ENCODE measurements around the gene ZBTB8OS. TPM values are rescaled to one million over a fixed set of nuclear protein-coding genes. Genes with fewer than 3 reads are reported as not detected.
A peak's percentile ranks its signal among the peaks of the same experiment; 100 is the strongest.
"Not testable (repeated sequence)": the region's sequence is repeated elsewhere in the genome, so short reads cannot be mapped to it uniquely, and the experiment has no call there.

ZBTB8OS gene
- total RNA-seq, 2 donors from 2014 or later = 23.9 to 34.4 TPM

GRCh38 chr1:32676945-32677344 lies 26.6 kb upstream of the ZBTB8OS start:
- DNase-seq (ENCODE audit: low spot score) = no peak
- Histone ChIP-seq H3K27ac (no peak overlapping the region), H3K9me3 (no peaks in the 10 kb centered on the region), H3K4me3 (no peak overlapping the region), H3K27me3 (no peaks in the 10 kb centered on the region), H3K4me1 (peaks cover 0 to 11% of the 10 kb centered on the region in 2 donors), H3K36me3 (peaks cover 79% of the 10 kb centered on the region)
- no peak for TF ChIP-seq CTCF (IDR thresholded peaks at IDR 0.05)

- not testable (repeated sequence) for H3K4me1 ChIP-seq; H3K9me3 ChIP-seq; DNase-seq (ENCODE audit: low spot score); H3K27ac ChIP-seq; H3K27me3 ChIP-seq; H3K4me3 ChIP-seq
- peaks cover 97% of the 10 kb centered on the region for H3K36me3 ChIP-seq
Measured at GRCh38 chr1:32668716-32669115, 18.4 kb upstream of the ZBTB8OS start.

GRCh38 chr1:32666901-32667566 lies 16.7 kb upstream of the ZBTB8OS start:
- DNase-seq (ENCODE audit: low spot score) = no peak
- no peaks in the 10 kb centered on the region for H3K4me1 ChIP-seq
- H3K9me3 ChIP-seq = no peaks in the 10 kb centered on the region
- TF ChIP-seq CTCF (IDR thresholded peaks at IDR 0.05) = no peak
- no peak overlapping the region for H3K27ac ChIP-seq
- H3K27me3 ChIP-seq = no peaks in the 10 kb centered on the region
- H3K36me3 ChIP-seq = peaks cover 94% of the 10 kb centered on the region
- no peak overlapping the region for H3K4me3 ChIP-seq

- Histone ChIP-seq H3K9me3 (no peaks in the 10 kb centered on the region), H3K4me3 (no peak overlapping the region), H3K36me3 (peaks cover 86% of the 10 kb centered on the region), H3K27ac (no peak overlapping the region), H3K4me1 (no peaks in the 10 kb centered on the region), H3K27me3 (no peaks in the 10 kb centered on the region)
- TF ChIP-seq CTCF (IDR thresholded peaks at IDR 0.05) = no peak
- no peak for DNase-seq (ENCODE audit: low spot score)
Measured at GRCh38 chr1:32665915-32666314, 15.6 kb upstream of the ZBTB8OS start.

GRCh38 chr1:32659581-32659980 lies 9.2 kb upstream of the ZBTB8OS start:
- Histone ChIP-seq H3K9me3 (no peaks in the 10 kb centered on the region), H3K4me1 (no peaks in the 10 kb centered on the region), H3K27ac (no peak overlapping the region), H3K36me3 (peaks cover 83% of the 10 kb centered on the region), H3K4me3 (no peak overlapping the region), H3K27me3 (no peaks in the 10 kb centered on the region)
- no peak for TF ChIP-seq CTCF (IDR thresholded peaks at IDR 0.05)
- no peak for DNase-seq (ENCODE audit: low spot score)

GRCh38 chr1:32652244-32652962 lies 2.1 kb upstream of the ZBTB8OS start:
- H3K36me3 ChIP-seq = peaks cover 38% of the 10 kb centered on the region
- peak overlapping the region in 1 of 2 donors; percentile 84 for H3K4me3 ChIP-seq
- no peaks in the 10 kb centered on the region for H3K27me3 ChIP-seq
- DNase-seq (ENCODE audit: low spot score) = no peak
- H3K9me3 ChIP-seq = no peaks in the 10 kb centered on the region
- peaks cover 0 to 38% of the 10 kb centered on the region in 2 donors for H3K4me1 ChIP-seq
- H3K27ac ChIP-seq = peak overlapping the region in 1 of 2 donors; percentile 99
- no peak for TF ChIP-seq CTCF (IDR thresholded peaks at IDR 0.05)
